HL-60 (cell line): Measurements from ENCODE around the gene CCDC169.

Experiments
- DNase-seq, 2 experiments: peaks; one replicate each; pipeline ENCODE4 v3.0.0-alpha.2; 2010 to 2020; ENCODE audit warnings: low read depth in 1 of 2, low spot score in 1 of 2
- H3K27ac ChIP-seq: fragments of 250-450 bp; sonication (Bioruptor Pico); replicated peaks from 2 replicates; pipeline ENCODE4 v1.5.1; 2020; ENCODE audit warnings: mild to moderate bottlenecking, moderate library complexity
- H3K27me3 ChIP-seq: fragments of 250-450 bp; sonication (Bioruptor Pico); 2 replicates; pipeline ENCODE4 v1.5.1; 2021; ENCODE audit warnings: mild to moderate bottlenecking, moderate library complexity; ENCODE audit not compliant: insufficient read depth, poor library complexity, severe bottlenecking
- H3K4me3 ChIP-seq: replicated peaks from 2 replicates; pipeline ENCODE4 v1.5.1; 2011; ENCODE audit warnings: mild to moderate bottlenecking, control low read depth, low read length; ENCODE audit not compliant: insufficient read depth
- GABPA ChIP-seq: IDR thresholded peaks from 2 replicates; pipeline ENCODE4 v1.6.1; 2012; ENCODE audit warnings: low read depth
- POLR2AphosphoS5 ChIP-seq: IDR thresholded peaks from 2 replicates; pipeline ENCODE4 v1.6.1; 2012; ENCODE audit warnings: low read depth
- REST ChIP-seq: IDR thresholded peaks from 2 replicates; pipeline ENCODE4 v1.6.1; 2012; ENCODE audit warnings: low read depth; ENCODE audit not compliant: insufficient replicate concordance
- SPI1 ChIP-seq: IDR thresholded peaks from 2 replicates; pipeline ENCODE4 v1.6.1; 2012; ENCODE audit warnings: low read depth, mild to moderate bottlenecking, borderline replicate concordance
- TF ChIP-seq, protein P1 (sequence below): IDR thresholded peaks from one replicate; pipeline ENCODE4 v1.5.1; 2011; ENCODE audit warnings: low read length, control low read depth, inconsistent platforms; ENCODE audit not compliant: insufficient read depth

Gene CCDC169

DNA sequence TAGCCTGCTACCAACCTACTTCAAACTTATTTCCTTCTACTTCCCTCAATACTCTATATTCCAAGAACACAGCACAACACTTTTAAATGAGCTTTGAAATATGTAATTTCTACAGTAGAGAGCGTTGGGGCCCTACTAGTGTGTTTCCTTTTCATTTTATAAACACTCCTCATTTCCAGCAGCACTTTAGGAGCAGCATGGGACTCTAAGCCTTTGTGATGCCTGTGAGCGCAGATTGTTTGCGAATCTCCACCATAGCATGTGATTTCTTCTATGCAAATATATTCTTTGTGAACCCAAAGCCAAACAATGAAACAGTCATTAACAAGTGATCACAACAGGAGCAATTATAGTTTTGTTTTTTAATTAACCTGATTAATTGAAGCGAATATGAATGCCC, 86.9 kb downstream of the CCDC169 start:
- TF ChIP-seq, protein P1, sequence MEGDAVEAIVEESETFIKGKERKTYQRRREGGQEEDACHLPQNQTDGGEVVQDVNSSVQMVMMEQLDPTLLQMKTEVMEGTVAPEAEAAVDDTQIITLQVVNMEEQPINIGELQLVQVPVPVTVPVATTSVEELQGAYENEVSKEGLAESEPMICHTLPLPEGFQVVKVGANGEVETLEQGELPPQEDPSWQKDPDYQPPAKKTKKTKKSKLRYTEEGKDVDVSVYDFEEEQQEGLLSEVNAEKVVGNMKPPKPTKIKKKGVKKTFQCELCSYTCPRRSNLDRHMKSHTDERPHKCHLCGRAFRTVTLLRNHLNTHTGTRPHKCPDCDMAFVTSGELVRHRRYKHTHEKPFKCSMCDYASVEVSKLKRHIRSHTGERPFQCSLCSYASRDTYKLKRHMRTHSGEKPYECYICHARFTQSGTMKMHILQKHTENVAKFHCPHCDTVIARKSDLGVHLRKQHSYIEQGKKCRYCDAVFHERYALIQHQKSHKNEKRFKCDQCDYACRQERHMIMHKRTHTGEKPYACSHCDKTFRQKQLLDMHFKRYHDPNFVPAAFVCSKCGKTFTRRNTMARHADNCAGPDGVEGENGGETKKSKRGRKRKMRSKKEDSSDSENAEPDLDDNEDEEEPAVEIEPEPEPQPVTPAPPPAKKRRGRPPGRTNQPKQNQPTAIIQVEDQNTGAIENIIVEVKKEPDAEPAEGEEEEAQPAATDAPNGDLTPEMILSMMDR = no peak
- no peak for TF ChIP-seq GABPA
- no peak for TF ChIP-seq POLR2AphosphoS5
- TF ChIP-seq REST = no peak
- TF ChIP-seq SPI1 = no peak
- no peak overlapping the region for H3K27ac ChIP-seq
- no peak for DNase-seq
- no peaks in the 10 kb centered on the region for H3K27me3 ChIP-seq
- no peak overlapping the region for H3K4me3 ChIP-seq

GRCh38 chr13:36207672-36208071, 89.9 kb downstream of the CCDC169 start:
- TF ChIP-seq GABPA = no peak
- TF ChIP-seq, protein P1 = no peak
- TF ChIP-seq SPI1 = no peak
- TF ChIP-seq REST = no peak
- no peak for TF ChIP-seq POLR2AphosphoS5
- no peaks in the 10 kb centered on the region for H3K27me3 ChIP-seq
- H3K4me3 ChIP-seq = no peak overlapping the region
- no peak for DNase-seq
- no peak overlapping the region for H3K27ac ChIP-seq

GRCh38 chr13:36193151-36193855, 104.3 kb downstream of the CCDC169 start:
- TF ChIP-seq SPI1 = no peak
- TF ChIP-seq, protein P1 = no peak
- no peak for TF ChIP-seq REST
- TF ChIP-seq GABPA = no peak
- TF ChIP-seq POLR2AphosphoS5 = no peak

More at GRCh38 chr13:36193151-36193855, 104.3 kb downstream of the CCDC169 start:
- no peak overlapping the region for H3K4me3 ChIP-seq
- no peak for DNase-seq
- no peak overlapping the region for H3K27ac ChIP-seq
- no peaks in the 10 kb centered on the region for H3K27me3 ChIP-seq
